Skeletal muscle satellite cell (primary cell): ENCODE data around the gene DLG4.

ENCODE experiments used
- H3K27me3 ChIP-seq: 2 replicates; pipeline ENCODE4 v1.7.0; 2013; ENCODE audit warnings: low read length; ENCODE audit not compliant: control insufficient read depth, insufficient read depth
- H3K36me3 ChIP-seq: 2 replicates; pipeline ENCODE4 v1.7.0; 2013; ENCODE audit warnings: mild to moderate bottlenecking, control low read depth, low read length; ENCODE audit not compliant: insufficient read depth
- H3K4me1 ChIP-seq: 2 replicates; pipeline ENCODE4 v1.7.0; 2013; ENCODE audit warnings: low read length; ENCODE audit not compliant: control insufficient read depth, insufficient read depth
- H3K4me2 ChIP-seq: 2 replicates; pipeline ENCODE4 v1.7.0; 2013; ENCODE audit warnings: mild to moderate bottlenecking, low read length
- H3K4me3 ChIP-seq: 2 replicates; pipeline ENCODE4 v1.7.0; 2013; ENCODE audit warnings: low read length
- H3K9ac ChIP-seq: 2 replicates; pipeline ENCODE4 v1.7.0; 2013; ENCODE audit warnings: mild to moderate bottlenecking, low read depth, low read length, moderate library complexity
- H3K9me3 ChIP-seq: replicated peaks from 2 replicates; pipeline ENCODE4 v1.7.0; 2013; ENCODE audit warnings: mild to moderate bottlenecking, control low read depth, low read length

The DLG4 gene

DNA sequence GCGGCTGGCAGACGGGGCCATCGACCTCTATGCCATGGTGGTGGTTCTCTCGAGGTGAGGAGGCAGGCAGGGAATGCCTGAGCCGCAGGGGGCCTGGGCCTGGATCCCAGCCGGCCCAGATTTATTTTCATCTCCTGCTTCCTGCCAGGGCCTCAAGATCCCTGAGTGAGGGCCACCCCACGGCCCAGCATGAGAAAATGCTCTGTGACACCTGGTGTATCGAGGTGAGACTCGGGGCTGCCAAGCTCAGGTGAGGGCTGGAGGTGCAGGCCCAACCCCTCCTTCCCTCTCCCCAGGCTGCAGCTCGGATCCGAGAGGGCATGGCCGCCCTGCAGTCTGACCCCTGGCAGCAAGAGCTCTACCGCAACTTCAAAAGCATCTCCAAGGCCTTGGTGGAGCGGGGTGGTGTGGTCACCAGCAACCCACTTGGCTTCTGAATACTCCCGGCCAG is 5.0 kb upstream of the DLG4 start:
- Histone ChIP-seq H3K4me2 (no peak overlapping the region), H3K4me1 (peaks cover 20% of the 10 kb centered on the region), H3K9ac (no peak overlapping the region), H3K36me3 (peaks cover 72% of the 10 kb centered on the region), H3K9me3 (no peaks in the 10 kb centered on the region), H3K4me3 (no peak overlapping the region), H3K27me3 (no peaks in the 10 kb centered on the region)

- Histone ChIP-seq H3K9ac (no peak overlapping the region), H3K4me3 (no peak overlapping the region), H3K4me2 (no peak overlapping the region), H3K27me3 (no peaks in the 10 kb centered on the region), H3K36me3 (peaks cover 66% of the 10 kb centered on the region), H3K4me1 (peaks cover 25% of the 10 kb centered on the region), H3K9me3 (no peaks in the 10 kb centered on the region)
These were observed 4.5 kb upstream of the DLG4 start for GRCh38 chr17:7224110-7224509.

DNA sequence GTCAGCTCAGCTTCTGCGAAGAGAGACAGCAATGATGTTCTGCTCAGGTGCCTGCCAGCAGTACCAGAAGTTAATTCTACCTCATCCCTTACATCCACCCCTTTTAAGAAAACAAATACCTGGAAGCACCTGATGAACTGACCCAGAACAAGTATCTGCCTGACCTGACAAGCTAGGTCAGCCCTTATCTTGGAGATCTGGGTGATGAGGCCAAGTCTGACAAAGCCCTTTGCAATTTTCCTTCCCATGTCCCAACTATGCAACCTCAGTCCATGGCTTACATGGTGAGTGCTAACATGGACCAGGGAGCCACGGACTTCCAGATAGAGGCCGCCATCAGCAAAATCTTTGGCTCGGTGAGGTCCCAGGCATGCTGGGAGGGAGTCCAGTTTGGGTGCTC is 3.7 kb upstream of the DLG4 start:
- Histone ChIP-seq H3K36me3 (peaks cover 59% of the 10 kb centered on the region), H3K9ac (no peak overlapping the region), H3K27me3 (no peaks in the 10 kb centered on the region), H3K4me1 (peaks cover 29% of the 10 kb centered on the region), H3K4me2 (no peak overlapping the region), H3K9me3 (no peaks in the 10 kb centered on the region), H3K4me3 (no peak overlapping the region)

DNA sequence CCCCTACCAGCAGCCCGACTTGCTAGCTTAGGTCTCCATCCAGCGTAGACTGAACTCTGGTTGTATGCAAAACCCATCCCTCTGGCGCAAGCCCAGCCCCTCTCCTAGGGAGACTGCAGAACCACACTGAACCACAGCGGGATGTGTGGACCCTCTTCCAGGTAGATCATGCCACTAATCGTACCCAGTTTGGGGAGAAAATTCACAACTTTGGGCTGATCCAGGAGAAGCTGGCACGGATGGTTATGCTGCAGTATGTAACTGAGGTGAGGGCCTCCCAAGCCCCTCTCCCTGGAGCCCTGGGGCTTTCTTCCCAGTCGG is 3.3 kb upstream of the DLG4 start:
- H3K4me3 ChIP-seq, result no peak overlapping the region
- no peaks in the 10 kb centered on the region for H3K9me3 ChIP-seq
- H3K9ac ChIP-seq, result no peak overlapping the region
- no peaks in the 10 kb centered on the region for H3K27me3 ChIP-seq
- peaks cover 29% of the 10 kb centered on the region for H3K4me1 ChIP-seq
- no peak overlapping the region for H3K4me2 ChIP-seq
- peaks cover 54% of the 10 kb centered on the region for H3K36me3 ChIP-seq

DNA sequence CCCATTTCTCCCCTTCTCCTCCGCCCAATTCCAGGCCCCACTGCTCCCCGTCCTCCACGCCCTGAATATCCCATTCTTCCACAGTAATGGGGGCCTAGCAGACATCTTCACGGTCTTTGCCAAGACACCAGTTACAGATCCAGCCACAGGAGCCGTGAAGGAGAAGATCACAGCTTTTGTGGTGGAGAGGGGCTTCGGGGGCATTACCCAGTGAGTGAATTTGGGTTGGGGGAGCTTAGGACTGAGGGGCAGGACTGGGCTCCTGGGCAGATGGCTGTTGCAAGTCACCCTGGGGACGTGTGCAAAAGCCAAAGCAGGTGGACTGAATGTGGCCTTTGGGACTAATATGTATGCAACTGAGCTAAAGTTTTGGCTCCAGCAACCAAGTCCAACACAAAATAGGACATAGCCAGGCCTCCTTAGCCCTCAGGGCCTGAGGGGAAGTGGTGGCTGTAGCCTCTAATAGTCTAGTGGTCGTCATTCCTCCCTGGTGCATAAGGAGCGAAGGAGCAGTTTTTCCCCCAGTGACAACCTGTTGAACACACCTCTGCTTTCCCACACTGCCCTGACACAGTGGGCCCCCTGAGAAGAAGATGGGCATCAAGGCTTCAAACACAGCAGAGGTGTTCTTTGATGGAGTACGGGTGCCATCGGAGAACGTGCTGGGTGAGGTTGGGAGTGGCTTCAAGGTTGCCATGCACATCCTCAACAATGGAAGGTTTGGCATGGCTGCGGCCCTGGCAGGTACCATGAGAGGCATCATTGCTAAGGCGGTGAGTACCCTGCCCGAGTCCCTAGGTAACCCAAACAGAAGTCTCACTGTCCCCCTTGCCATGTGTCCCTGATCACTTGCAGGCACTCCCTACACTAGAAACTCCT is 2.7 kb upstream of the DLG4 start:
- H3K27me3 ChIP-seq, result no peaks in the 10 kb centered on the region
- no peak overlapping the region for H3K4me3 ChIP-seq
- no peaks in the 10 kb centered on the region for H3K9me3 ChIP-seq
- H3K4me1 ChIP-seq, result peaks cover 33% of the 10 kb centered on the region
- no peak overlapping the region for H3K9ac ChIP-seq
- H3K4me2 ChIP-seq, result no peak overlapping the region
- H3K36me3 ChIP-seq, result peaks cover 48% of the 10 kb centered on the region

- H3K27me3 ChIP-seq, result no peaks in the 10 kb centered on the region
- no peaks in the 10 kb centered on the region for H3K9me3 ChIP-seq
- peaks cover 40% of the 10 kb centered on the region for H3K36me3 ChIP-seq
- H3K4me1 ChIP-seq, result peaks cover 36% of the 10 kb centered on the region
- peak overlapping the region; percentile 95 for H3K4me3 ChIP-seq
- H3K9ac ChIP-seq, result peak overlapping the region; percentile 93
- H3K4me2 ChIP-seq, result peak overlapping the region; percentile 90
These were observed 1.8 kb upstream of the DLG4 start for GRCh38 chr17:7221278-7222092.

DNA sequence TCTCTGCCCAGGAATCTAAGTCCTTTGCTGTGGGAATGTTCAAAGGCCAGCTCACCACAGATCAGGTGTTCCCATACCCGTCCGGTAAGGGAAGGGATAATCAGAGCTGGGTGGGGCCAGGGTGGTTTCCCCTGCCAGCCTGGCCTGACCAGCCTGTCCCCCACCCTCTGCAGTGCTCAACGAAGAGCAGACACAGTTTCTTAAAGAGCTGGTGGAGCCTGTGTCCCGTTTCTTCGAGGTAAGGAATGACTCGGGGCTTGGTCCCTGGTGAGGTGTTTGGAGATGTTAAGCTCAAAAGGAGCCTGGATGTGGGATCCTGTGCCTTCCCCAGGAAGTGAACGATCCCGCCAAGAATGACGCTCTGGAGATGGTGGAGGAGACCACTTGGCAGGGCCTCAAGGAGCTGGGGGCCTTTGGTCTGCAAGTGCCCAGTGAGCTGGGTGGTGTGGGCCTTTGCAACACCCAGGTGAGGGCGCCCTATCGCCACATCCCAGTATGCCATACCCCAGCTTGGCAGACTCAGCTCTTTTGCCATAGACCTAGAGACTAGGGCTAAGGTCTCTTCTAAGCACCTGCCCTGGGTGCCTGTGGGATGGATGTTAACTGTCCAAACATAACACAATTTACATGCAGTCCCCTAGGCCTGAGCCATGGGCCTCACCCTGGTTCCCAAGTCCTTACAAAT is 1.1 kb upstream of the DLG4 start:
- Histone ChIP-seq H3K4me3 (peak overlapping the region; percentile 95), H3K4me1 (peaks cover 43% of the 10 kb centered on the region), H3K9ac (peak overlapping the region; percentile 93), H3K9me3 (no peaks in the 10 kb centered on the region), H3K27me3 (no peaks in the 10 kb centered on the region), H3K4me2 (peak overlapping the region; percentile 90), H3K36me3 (peaks cover 39% of the 10 kb centered on the region)

DNA sequence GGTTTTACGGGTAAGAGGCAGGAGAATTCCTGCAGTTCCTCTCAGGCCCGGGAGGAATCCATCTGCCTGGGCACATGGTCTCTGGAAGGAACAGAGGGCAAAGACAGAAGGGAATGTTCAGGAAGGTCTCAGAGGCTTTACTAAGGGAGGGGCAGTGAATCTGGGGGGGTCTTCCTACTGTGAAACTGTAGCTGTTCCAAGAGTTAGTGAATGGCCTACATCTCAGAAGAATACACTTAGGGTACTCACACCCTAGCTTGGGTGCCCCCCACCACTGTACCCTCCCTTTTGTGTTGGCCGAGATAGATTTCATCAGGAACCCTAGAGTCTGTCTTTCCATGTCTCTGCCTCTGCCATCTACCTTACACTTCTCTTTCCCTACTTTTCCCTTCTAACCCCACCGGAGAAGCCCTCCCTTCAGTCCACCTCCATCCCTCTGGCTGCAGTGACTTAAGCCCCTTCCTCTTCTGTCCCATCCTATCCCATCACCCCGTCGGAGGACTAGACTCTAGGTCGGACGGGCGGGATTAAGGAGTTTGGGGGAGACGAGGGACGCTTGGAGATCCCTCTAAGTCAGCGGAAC is 316 bp downstream of the DLG4 start:
- no peaks in the 10 kb centered on the region for H3K27me3 ChIP-seq
- peak overlapping the region; percentile 95 for H3K4me3 ChIP-seq
- peak overlapping the region; percentile 90 for H3K4me2 ChIP-seq
- H3K9me3 ChIP-seq, result no peaks in the 10 kb centered on the region
- H3K9ac ChIP-seq, result peak overlapping the region; percentile 93
- H3K36me3 ChIP-seq, result peaks cover 33% of the 10 kb centered on the region
- H3K4me1 ChIP-seq, result peaks cover 52% of the 10 kb centered on the region

- no peaks in the 10 kb centered on the region for H3K9me3 ChIP-seq
- H3K9ac ChIP-seq, result no peak overlapping the region
- H3K36me3 ChIP-seq, result peaks cover 27% of the 10 kb centered on the region
- peaks cover 57% of the 10 kb centered on the region for H3K4me1 ChIP-seq
- H3K4me3 ChIP-seq, result no peak overlapping the region
- H3K27me3 ChIP-seq, result no peaks in the 10 kb centered on the region
- H3K4me2 ChIP-seq, result peak overlapping the region; percentile 90
These were observed 878 bp downstream of the DLG4 start for GRCh38 chr17:7218758-7219157.

- peaks cover 60% of the 10 kb centered on the region for H3K4me1 ChIP-seq
These were observed 1.5 kb downstream of the DLG4 start for GRCh38 chr17:7218166-7218565.

More at GRCh38 chr17:7218166-7218565, 1.5 kb downstream of the DLG4 start:
- H3K27me3 ChIP-seq, result no peaks in the 10 kb centered on the region
- no peaks in the 10 kb centered on the region for H3K9me3 ChIP-seq
- H3K4me3 ChIP-seq, result peak overlapping the region; percentile 66
- H3K36me3 ChIP-seq, result peaks cover 22% of the 10 kb centered on the region
- H3K4me2 ChIP-seq, result peak overlapping the region; percentile 78
- peak overlapping the region; percentile 73 for H3K9ac ChIP-seq
